Mesodermal cell (in vitro differentiated cells): ENCODE data around the gene RAPGEF1.
A peak's percentile ranks its signal among the peaks of the same experiment; 100 is the strongest.
"Not testable (repeated sequence)": the region's sequence is repeated elsewhere in the genome, so short reads cannot be mapped to it uniquely, and the experiment has no call there.

Experiments used
- H3K27ac ChIP-seq: 2 replicates; pipeline ENCODE4 v1.7.0; 2013; ENCODE audit warnings: mild to moderate bottlenecking, low read depth, low read length, moderate library complexity; ENCODE audit not compliant: severe bottlenecking
- H3K36me3 ChIP-seq: 2 replicates; pipeline ENCODE4 v1.7.1; 2013; ENCODE audit warnings: mild to moderate bottlenecking, low read length, moderate library complexity; ENCODE audit not compliant: control insufficient read depth, insufficient read depth
- H3K4me1 ChIP-seq: one replicate; pipeline ENCODE4 v1.7.1; 2013; ENCODE audit warnings: mild to moderate bottlenecking, low read length; ENCODE audit not compliant: insufficient read depth, control insufficient read depth, poor library complexity, severe bottlenecking
- H3K4me3 ChIP-seq: 2 replicates; pipeline ENCODE4 v1.7.0; 2013; ENCODE audit warnings: low read length, control low read depth, mild to moderate bottlenecking; ENCODE audit not compliant: insufficient read depth, poor library complexity, severe bottlenecking; ENCODE audit errors: extremely low read depth
- H3K9me3 ChIP-seq: 2 replicates; pipeline ENCODE4 v1.7.1; 2013; ENCODE audit warnings: mild to moderate bottlenecking, low read length, moderate library complexity; ENCODE audit not compliant: control insufficient read depth
- WGBS, 2 experiments: methylation state at CpG; one replicate each; pipeline ENCODE4 v1.1.5; 2013; ENCODE audit warnings: missing lambda C conversion rate in 2 of 2; ENCODE audit not compliant: insufficient coverage in 2 of 2; 5-methylcytosine and 5-hydroxymethylcytosine counted together

The RAPGEF1 gene

GRCh38 chr9:131717719-131718460 lies 22.0 kb downstream of the RAPGEF1 start:
- no peak overlapping the region for H3K27ac ChIP-seq

GRCh38 chr9:131715906-131716305 lies 24.0 kb downstream of the RAPGEF1 start:
- Histone ChIP-seq H3K36me3 (peaks cover 8% of the 10 kb centered on the region), H3K4me3 (no peak overlapping the region), H3K27ac (no peak overlapping the region), H3K9me3 (no peaks in the 10 kb centered on the region), H3K4me1 (peaks cover 32% of the 10 kb centered on the region)
- 95% methylated on average over 5 of the region's 5 CpGs for whole genome bisulfite sequencing, 2 experiments

More at GRCh38 chr9:131717719-131718460, 22.0 kb downstream of the RAPGEF1 start:
- H3K9me3 ChIP-seq: no peaks in the 10 kb centered on the region
- WGBS, 2 experiments: 95% methylated on average over 11 to 12 of the region's 14 CpGs
- peaks cover 17% of the 10 kb centered on the region for H3K36me3 ChIP-seq
- H3K4me1 ChIP-seq: peaks cover 21% of the 10 kb centered on the region
- no peak overlapping the region for H3K4me3 ChIP-seq

- Histone ChIP-seq H3K27ac (peak overlapping the region; percentile 82), H3K36me3 (peaks cover 8% of the 10 kb centered on the region), H3K4me3 (no peak overlapping the region), H3K4me1 (peaks cover 40% of the 10 kb centered on the region), H3K9me3 (no peaks in the 10 kb centered on the region)
- 95 to 98% methylated on average over 7 to 8 of the region's 9 CpGs for WGBS, 2 experiments
Observed at GRCh38 chr9:131714821-131715220, 25.1 kb downstream of the RAPGEF1 start.

- Histone ChIP-seq H3K4me1 (peaks cover 46% of the 10 kb centered on the region), H3K27ac (peak overlapping the region; percentile 82), H3K9me3 (no peaks in the 10 kb centered on the region), H3K36me3 (peaks cover 8% of the 10 kb centered on the region), H3K4me3 (no peak overlapping the region)
- 80 to 83% methylated on average over 5 to 7 of the region's 10 CpGs for WGBS, 2 experiments
Observed at GRCh38 chr9:131714161-131714646, 25.7 kb downstream of the RAPGEF1 start.

DNA sequence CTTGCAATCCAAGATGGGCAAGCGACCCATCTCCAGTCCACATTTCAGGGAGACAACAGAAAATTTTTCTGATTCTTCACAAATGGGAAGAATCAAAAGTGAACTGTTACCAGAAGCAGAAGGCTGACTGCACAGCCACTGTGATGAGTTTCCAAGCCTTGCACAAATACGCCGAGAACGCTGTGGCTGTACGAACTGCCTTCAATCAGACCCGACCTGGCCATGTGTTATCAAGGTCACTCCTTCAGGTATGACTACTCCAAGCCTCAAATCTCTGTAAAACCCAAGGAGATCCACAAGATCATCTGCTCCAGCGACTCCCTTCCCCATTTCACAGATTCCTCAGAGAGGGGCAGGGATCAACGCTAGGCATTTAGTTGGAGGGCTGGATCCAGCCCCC lies 26.9 kb downstream of the RAPGEF1 start:
- no peaks in the 10 kb centered on the region for H3K9me3 ChIP-seq
- H3K4me3 ChIP-seq: no peak overlapping the region
- peak overlapping the region; percentile 63 for H3K27ac ChIP-seq
- H3K4me1 ChIP-seq: peaks cover 55% of the 10 kb centered on the region
- H3K36me3 ChIP-seq: peaks cover 8% of the 10 kb centered on the region
- 91 to 92% methylated on average over 7 to 8 of the region's 8 CpGs for WGBS, 2 experiments

DNA sequence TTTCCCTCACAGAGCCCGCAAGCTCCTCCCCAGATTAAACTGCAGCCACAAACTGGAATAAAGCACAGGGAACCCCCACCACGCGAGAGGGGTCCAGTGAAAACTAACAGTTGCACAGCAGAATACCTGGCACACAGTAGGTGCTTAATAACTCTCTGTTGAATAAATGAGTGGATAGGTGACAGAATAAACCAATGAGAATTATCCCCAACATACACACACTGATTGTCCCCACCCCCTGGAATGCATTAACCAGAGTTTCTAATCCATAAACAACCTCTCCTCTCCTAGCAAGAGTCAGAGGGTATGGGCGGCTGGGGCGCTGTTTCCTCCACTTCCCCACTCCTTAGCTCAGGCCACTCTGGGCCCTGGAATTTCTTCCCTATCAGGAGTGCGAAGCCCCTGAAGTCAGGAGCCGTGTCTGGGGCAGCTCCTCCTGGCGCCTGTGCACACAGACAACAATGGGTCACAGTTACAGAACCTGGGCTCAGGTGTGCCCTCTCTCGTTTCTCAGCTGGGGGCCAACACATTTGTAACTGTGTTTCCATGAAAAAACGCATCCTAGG lies 27.6 kb downstream of the RAPGEF1 start:
- Histone ChIP-seq H3K36me3 (peaks cover 8% of the 10 kb centered on the region), H3K4me3 (no peak overlapping the region), H3K27ac (peak overlapping the region; percentile 0), H3K9me3 (no peaks in the 10 kb centered on the region), H3K4me1 (peaks cover 60% of the 10 kb centered on the region)
- 84 to 95% methylated on average over 7 to 8 of the region's 10 CpGs for WGBS, 2 experiments

DNA sequence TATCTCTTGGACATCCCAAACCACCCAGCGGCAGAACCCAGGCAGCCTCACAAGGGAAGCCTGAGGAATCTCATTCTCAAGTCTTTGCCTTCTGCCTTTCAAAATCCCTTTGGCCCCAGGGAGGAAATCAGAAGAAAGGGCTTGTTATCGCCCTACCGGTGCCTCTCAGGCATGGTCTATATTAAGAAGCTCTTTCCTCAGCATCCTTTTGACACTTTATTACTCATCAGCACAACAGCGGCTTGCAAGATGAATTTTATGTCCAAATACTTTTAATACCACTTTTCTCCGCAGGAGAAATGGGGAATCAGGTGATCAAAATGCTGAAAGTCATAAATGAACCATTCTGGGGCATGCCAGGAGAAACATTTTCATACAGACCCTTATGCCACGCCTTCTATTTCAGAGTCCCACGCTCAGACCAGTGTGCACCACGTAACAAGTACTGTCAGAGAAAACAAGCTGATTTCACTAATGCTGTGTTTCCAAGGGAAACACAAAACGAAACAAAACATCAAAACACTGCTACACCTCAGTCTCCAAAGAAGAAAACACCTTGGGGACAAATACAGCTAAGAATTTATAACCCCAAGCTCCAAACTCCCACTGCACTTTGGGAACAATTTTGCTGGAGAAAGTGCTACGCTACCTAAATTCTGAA lies 30.0 kb downstream of the RAPGEF1 start:
- WGBS, 2 experiments: 78 to 86% methylated on average over 8 to 9 of the region's 10 CpGs
- no peak overlapping the region for H3K4me3 ChIP-seq
- H3K36me3 ChIP-seq: no peaks in the 10 kb centered on the region
- peaks cover 68% of the 10 kb centered on the region for H3K4me1 ChIP-seq
- peak overlapping the region; percentile 70 for H3K27ac ChIP-seq
- no peaks in the 10 kb centered on the region for H3K9me3 ChIP-seq

GRCh38 chr9:131709010-131709770 lies 30.7 kb downstream of the RAPGEF1 start:
- Histone ChIP-seq H3K27ac (peak overlapping the region; percentile 70), H3K4me1 (peaks cover 61% of the 10 kb centered on the region)
- H3K4me3 ChIP-seq, H3K36me3 ChIP-seq, H3K9me3 ChIP-seq: not testable (repeated sequence)
- WGBS, 2 experiments: 84 to 86% methylated on average over 11 to 14 of the region's 14 CpGs

DNA sequence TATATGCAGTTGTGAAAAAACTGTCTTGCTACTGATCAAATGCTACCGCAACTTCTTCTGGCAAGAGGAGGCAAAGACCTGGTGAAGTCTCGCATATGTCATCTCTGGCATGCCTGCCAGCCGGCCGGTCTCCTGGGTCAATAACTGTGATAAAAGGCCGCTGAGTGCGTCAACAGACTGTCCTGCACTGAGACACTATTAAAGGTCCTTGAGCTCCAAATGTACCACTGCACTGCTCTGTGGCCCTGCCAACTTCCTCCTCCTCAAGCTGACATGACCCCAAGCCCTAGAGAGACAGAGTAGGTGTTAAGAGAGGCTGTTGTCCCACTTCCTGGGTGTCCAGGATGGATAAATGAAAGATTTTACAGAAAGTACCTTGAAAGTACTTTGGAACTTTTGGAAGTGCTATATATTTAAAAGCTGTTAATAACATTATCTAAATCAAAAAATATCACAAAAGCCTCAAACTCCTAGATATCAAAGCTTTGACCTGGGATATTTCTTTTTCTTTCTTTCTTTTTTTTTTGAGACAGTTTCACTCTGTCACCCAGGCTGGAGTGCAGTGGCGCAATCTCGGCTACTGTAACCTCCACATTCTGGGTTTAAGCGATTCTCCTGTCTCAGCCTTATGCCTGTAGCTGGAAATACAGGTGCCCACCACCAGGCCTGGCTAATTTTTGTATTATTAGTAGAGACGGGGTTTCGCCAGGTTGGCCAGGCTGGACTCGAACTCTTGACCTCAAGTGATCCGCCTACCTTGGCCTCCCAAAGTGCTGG lies 31.5 kb downstream of the RAPGEF1 start:
- H3K4me3 ChIP-seq: no peak overlapping the region
- H3K36me3 ChIP-seq: no peaks in the 10 kb centered on the region
- H3K4me1 ChIP-seq: peaks cover 56% of the 10 kb centered on the region
- 95 to 96% methylated on average over 11 to 13 of the region's 13 CpGs for WGBS, 2 experiments
- H3K9me3 ChIP-seq: no peaks in the 10 kb centered on the region
- H3K27ac ChIP-seq: no peak overlapping the region

- H3K4me3 ChIP-seq: no peak overlapping the region
- H3K4me1 ChIP-seq: peaks cover 49% of the 10 kb centered on the region
- peak overlapping the region; percentile 12 for H3K27ac ChIP-seq
Observed at GRCh38 chr9:131707733-131708157, 32.1 kb downstream of the RAPGEF1 start.

More at GRCh38 chr9:131707733-131708157, 32.1 kb downstream of the RAPGEF1 start:
- Histone ChIP-seq H3K9me3 (no peaks in the 10 kb centered on the region), H3K36me3 (no peaks in the 10 kb centered on the region)
- 90 to 94% methylated on average over 3 of the region's 4 CpGs for WGBS, 2 experiments
